Heart right ventricle (tissue), 16 donors: ENCODE data around the gene NOXA1. TPM values are rescaled to one million over a fixed set of nuclear protein-coding genes. Genes with fewer than 3 reads are reported as not detected.

ENCODE experiments used
- ATAC-seq, 8 donors: fragments of 200-7000 bp; cut with Tn5 transposase; one replicate each; pipeline ENCODE4 v1.9.1; 2020; ENCODE audit warnings: mild to moderate bottlenecking in 8 of 8, moderate library complexity in 8 of 8, moderate number of reproducible peaks in 1 of 8
- DNase-seq, 2 donors: peaks; one replicate each; pipeline ENCODE4 v3.0.0-alpha.2; 2020
- H3K27ac ChIP-seq, 10 donors: fragments of 200-600 bp; sonication (generic) in 2 of 10; one replicate each; pipeline versions ENCODE4 v1.5.0 to v1.8.0; 2020 to 2022; ENCODE audit warnings: mild to moderate bottlenecking in 3 of 10
- H3K27me3 ChIP-seq, 7 donors: fragments of 200-600 bp; one replicate each; pipeline ENCODE4 v1.8.0; 2021 to 2022; ENCODE audit warnings: mild to moderate bottlenecking in 2 of 7
- H3K36me3 ChIP-seq, 9 donors: fragments of 200-600 bp; sonication (generic) in 1 of 9; one replicate each; pipeline versions ENCODE4 v1.5.0 to v1.8.0; 2020 to 2022; ENCODE audit warnings: mild to moderate bottlenecking in 2 of 9
- H3K4me1 ChIP-seq, 9 donors: fragments of 200-600 bp; sonication (generic) in 1 of 9; one replicate each; pipeline versions ENCODE4 v1.5.0 to v1.8.0; 2020 to 2022; ENCODE audit warnings: mild to moderate bottlenecking in 4 of 9
- H3K4me3 ChIP-seq, 10 donors: fragments of 200-600 bp; sonication (generic) in 2 of 10; one replicate each; pipeline versions ENCODE4 v1.5.0 to v1.8.0; 2020 to 2022; ENCODE audit warnings: mild to moderate bottlenecking in 7 of 10, moderate library complexity in 2 of 10
- H3K9me3 ChIP-seq, 11 donors: fragments of 200-600 bp in 10 of 11; sonication (generic) in 2 of 11; one replicate each; pipeline versions ENCODE4 v1.5.0 to v1.8.0; 2013 to 2022; ENCODE audit warnings: mild to moderate bottlenecking in 2 of 11, control low read depth in 1 of 11, moderate library complexity in 1 of 11
- WGBS, 2 donors: extraction: QIAGEN DNeasy Blood & Tissue Kit; methylation state at CpG; one replicate each; pipeline ENCODE4 v1.1.7; 2013; ENCODE audit warnings: inconsistent platforms in 1 of 2; 5-methylcytosine and 5-hydroxymethylcytosine counted together
- intact Hi-C, 10 donors: fragments of 100-400 bp; cut with DNase I; formaldehyde crosslinking; loops; one replicate each; pipeline versions ENCODE4 v1.11.1 to v1.14.2; 2022
- polyA plus RNA-seq, 2 donors: library from polyadenylated mRNA; stranded (reverse); fragments of 200-250 nt; gene quantifications; one replicate each; pipeline ENCODE4 v1.2.3, GENCODE V29; 2013
- total RNA-seq, 10 donors: library from RNA; stranded (reverse); fragmentation: NEBNext Ultra II Directional in 3 of 10; extraction: Animal tissue kit (Norgen Biotek cat#: 25700) in 3 of 10; gene quantifications; one replicate each; pipeline versions ENCODE4 v1.2.1 to v1.2.4, GENCODE V29; 2021 to 2023
- TF ChIP-seq, protein P1 (sequence below), 9 donors: fragments of 200-600 bp; sonication (generic) in 2 of 9; IDR thresholded peaks; one replicate each; pipeline versions ENCODE4 v1.5.0 to v1.8.0; 2021 to 2022; ENCODE audit warnings: antibody characterized with exemption in 9 of 9, mild to moderate bottlenecking in 5 of 9, moderate library complexity in 1 of 9
- donor health status: Arrhythmogenic right ventricular cardiomyopathy.
- donor health status: ischemic (EF 13 %, LVEDD 7.1; RV severe dilation, severe dysfunction).
- donor health status: healthy with polysubstance abuse.
- donor health status: DM: no; HTN: yes; CAD: no.
- donor health status: DM: no; HTN: no; CAD: no.
- donor health status: ischemic (EF 25% LVEDD 6.9; RV normal size, moderate dysfunction).
- donor health status: ischemic (EF 25% LVEDD 5.7; RV mildly dilated, moderate dysfunction).
- donor health status: healthy.
- donor health status: DM: yes; HTN: yes; CAD: no.
- donor health status: Ischemic cardiomyopathy.
- donor health status: ischemic (EF 35%, LVEDD 5.7; RV mildly dilated, moderate dysfunction).
- donor health status: nonischemic (EF 11% LVEDD 7.7; RV severe dilation, severe dysfunction).
- donor health status: DM: yes; HTN: yes; CAD: no.
- donor health status: PGD.
- donor health status: ischemic (EF 29% LVEDD 5.4; RV normal size, mild dysfunction).
- donor health status: nonischemic (EF 23%, LVEDD 6.1; RV moderate dilation, normal function).

The NOXA1 gene
- total and polyA plus RNA-seq, 12 donors, result 0.62 to 10.6 (median 3.0) TPM

DNA sequence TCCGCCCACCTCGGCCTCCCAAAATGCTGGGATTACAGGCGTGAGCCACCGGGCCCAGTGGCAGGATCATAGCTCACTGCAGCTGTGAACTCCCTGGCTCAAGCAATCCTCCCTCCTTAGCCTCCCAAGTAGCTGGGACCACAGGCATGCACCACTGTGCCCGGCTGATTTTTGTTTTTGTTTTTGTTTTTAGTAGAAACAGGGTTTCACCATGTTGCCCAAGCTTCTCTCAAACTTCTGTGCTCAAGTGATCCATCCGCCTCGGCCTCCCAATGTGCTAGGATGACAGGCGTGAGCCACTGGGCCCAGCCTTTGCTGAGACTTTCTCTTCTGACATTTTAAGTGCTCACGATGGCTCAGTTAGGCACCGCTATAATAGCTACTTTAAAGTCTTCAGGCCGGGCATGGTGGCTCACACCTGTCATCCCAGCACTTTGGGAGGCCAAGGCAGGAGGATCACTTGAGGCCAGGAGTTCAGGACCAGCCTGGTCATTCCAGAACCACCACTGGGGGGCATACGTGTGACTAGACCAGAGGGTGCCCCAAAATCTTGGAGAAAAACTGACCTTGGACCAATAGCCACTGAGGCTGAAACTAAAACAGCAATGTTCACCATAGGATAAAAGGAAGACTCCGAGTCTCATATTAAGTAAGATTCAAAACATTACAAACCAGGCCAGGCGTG, 21.1 kb downstream of the NOXA1 start:
- Histone ChIP-seq H3K9me3 (peaks cover 0 to 3% (median 0%) of the 10 kb centered on the region in 11 donors), H3K27ac (no peak overlapping the region), H3K4me1 (peaks cover 0 to 24% (median 5%) of the 10 kb centered on the region in 9 donors), H3K36me3 (peaks cover 0 to 8% (median 0%) of the 10 kb centered on the region in 9 donors), H3K4me3 (no peak overlapping the region), H3K27me3 (peaks cover 0 to 33% (median 22%) of the 10 kb centered on the region in 7 donors)
- TF ChIP-seq, protein P1, sequence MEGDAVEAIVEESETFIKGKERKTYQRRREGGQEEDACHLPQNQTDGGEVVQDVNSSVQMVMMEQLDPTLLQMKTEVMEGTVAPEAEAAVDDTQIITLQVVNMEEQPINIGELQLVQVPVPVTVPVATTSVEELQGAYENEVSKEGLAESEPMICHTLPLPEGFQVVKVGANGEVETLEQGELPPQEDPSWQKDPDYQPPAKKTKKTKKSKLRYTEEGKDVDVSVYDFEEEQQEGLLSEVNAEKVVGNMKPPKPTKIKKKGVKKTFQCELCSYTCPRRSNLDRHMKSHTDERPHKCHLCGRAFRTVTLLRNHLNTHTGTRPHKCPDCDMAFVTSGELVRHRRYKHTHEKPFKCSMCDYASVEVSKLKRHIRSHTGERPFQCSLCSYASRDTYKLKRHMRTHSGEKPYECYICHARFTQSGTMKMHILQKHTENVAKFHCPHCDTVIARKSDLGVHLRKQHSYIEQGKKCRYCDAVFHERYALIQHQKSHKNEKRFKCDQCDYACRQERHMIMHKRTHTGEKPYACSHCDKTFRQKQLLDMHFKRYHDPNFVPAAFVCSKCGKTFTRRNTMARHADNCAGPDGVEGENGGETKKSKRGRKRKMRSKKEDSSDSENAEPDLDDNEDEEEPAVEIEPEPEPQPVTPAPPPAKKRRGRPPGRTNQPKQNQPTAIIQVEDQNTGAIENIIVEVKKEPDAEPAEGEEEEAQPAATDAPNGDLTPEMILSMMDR (IDR thresholded peaks at IDR 0.05), result no peak
- 84 to 87% methylated on average over 14 of the region's 14 CpGs for WGBS, 2 donors
- DNase-seq (peak in 1 of 2 donors; percentile 2), ATAC-seq (no peak)
- intact Hi-C loops, result loop anchor here in 2 of 10 donors (2.0 to 10.0 kb wide), 2 partner anchors 21 to 149 kb away; partner anchors contain the start of genes EXD3 (in 1 of the 2) and NOXA1 (in 1 of the 2)

DNA sequence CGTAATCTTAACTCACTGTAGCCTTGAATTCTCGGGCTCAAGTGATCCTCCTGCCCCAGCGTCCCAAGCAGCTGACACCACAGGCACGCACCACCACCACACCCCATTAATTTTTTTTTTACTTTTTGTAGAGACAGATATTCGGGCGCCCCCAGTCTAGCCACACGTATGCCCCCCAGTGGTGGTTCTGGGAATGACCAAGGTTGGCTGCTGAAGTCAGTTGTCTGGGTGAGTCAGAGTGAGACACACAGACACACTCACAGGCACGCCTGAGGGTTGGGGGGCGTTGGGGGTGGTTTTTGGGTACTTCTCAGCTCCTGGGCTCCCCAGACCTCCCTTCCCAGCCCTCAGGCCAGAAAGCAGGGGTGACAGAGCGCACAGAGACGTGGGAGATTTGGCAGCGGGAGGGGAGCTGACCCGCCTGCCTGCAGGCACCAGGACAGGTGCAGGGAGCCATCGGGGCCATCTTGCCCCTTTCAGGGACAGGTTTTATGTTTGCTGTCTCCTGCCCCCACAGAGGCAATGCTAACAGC, 22.1 kb downstream of the NOXA1 start:
- intact Hi-C loops, result loop anchor here in 3 of 10 donors (1.0 to 10.0 kb wide), 3 partner anchors 22 to 151 kb away; partner anchors contain the start of genes EXD3 (in 2 of the 3) and NOXA1 (in 2 of the 3)
- H3K27me3 ChIP-seq, result peaks cover 0 to 32% (median 20%) of the 10 kb centered on the region in 7 donors
- H3K4me3 ChIP-seq, result no peak overlapping the region
- TF ChIP-seq, protein P1 (IDR thresholded peaks at IDR 0.05), result peak; percentile 74 to 86 (median 83)
- 22 to 23% methylated on average over 14 of the region's 14 CpGs for WGBS, 2 donors
- peaks cover 0 to 3% (median 0%) of the 10 kb centered on the region in 11 donors for H3K9me3 ChIP-seq
- H3K36me3 ChIP-seq, result peaks cover 0 to 16% (median 0%) of the 10 kb centered on the region in 9 donors
- ATAC-seq (peak; percentile 51 to 84 (median 70)), DNase-seq (peak; percentile 77)
- H3K4me1 ChIP-seq, result peaks cover 0 to 21% (median 5%) of the 10 kb centered on the region in 9 donors
- H3K27ac ChIP-seq, result no peak overlapping the region

DNA sequence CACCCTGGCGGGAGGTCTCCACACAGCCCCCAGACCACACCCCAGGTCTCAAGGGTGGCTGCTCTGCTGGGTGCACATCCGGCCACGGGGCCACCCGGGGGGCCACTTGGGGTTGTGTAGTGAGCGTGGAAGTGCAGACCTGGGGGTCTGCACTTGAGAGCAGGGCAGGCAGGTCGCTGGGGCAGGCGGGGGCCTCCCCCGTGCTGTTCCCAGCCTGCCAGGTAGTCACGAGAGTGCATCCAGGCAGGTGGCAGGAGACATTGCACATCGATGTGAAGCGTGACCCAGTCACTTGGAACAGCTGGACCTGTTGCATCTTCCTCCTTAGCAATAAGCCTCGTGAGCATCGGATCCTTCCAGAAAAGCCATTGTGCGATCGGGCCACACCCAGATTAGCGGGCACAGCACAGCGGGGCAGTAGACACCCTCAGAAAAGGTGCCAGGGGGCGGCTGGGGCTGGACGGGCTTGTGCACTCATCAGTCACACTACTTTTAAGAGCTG, 22.8 kb downstream of the NOXA1 start:
- no peak overlapping the region for H3K27ac ChIP-seq
- ATAC-seq, result peak in 1 of 8 donors; percentile 29
- H3K36me3 ChIP-seq, result peaks cover 0 to 16% (median 0%) of the 10 kb centered on the region in 9 donors
- TF ChIP-seq, protein P1 (IDR thresholded peaks at IDR 0.05), result no peak
- intact Hi-C loops, result loop anchor here in 3 of 10 donors (1.0 to 10.0 kb wide), 3 partner anchors 23 to 151 kb away; partner anchors contain the start of genes EXD3 (in 2 of the 3) and NOXA1 (in 2 of the 3)
- peaks cover 0 to 21% (median 5%) of the 10 kb centered on the region in 9 donors for H3K4me1 ChIP-seq
- DNase-seq, result peak in 1 of 2 donors; percentile 10
- H3K9me3 ChIP-seq, result peaks cover 0 to 3% (median 0%) of the 10 kb centered on the region in 11 donors
- H3K27me3 ChIP-seq, result peaks cover 0 to 32% (median 20%) of the 10 kb centered on the region in 7 donors
- WGBS, 2 donors, result 61 to 65% methylated on average over 19 of the region's 19 CpGs
- H3K4me3 ChIP-seq, result no peak overlapping the region

DNA sequence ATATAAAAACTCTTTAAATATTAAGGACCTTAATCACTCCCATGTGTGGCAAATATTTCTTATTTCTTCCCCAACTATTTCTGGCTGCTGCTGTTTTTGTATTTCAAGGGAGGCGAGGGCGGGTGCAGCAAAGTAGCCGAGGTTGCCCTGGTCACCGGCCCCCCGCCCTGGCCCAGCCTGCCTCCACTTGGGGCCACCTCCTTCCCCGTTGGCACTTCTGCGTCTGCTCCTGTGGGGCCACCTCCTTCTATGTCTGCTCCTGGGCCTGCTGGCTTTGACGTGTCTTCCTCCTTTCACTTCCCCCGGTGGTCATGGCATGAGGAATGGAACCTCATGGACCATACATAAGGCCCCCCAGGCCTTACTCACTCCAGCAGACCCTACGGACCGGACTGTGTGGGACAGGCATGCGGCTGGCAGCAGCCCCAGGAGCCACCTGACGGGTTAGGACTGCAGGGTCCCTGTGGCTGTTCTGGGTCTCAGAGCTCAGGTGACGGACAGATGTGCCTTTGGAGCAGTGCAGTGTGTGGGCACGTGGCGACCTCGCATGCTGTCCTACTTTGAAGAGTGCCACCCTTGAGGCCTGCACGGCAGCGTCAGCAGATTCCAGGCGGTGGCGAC, 23.8 kb downstream of the NOXA1 start:
- peak in 2 of 8 donors; percentile 8 to 20 for ATAC-seq
- intact Hi-C loops, result loop anchor here in 1 of 10 donors (10.0 kb wide), 1 partner anchor 152 kb away; no protein-coding TSS in a partner anchor

More for the DNA sequence above, 23.8 kb downstream of the NOXA1 start:
- Histone ChIP-seq H3K36me3 (peaks cover 0 to 16% (median 0%) of the 10 kb centered on the region in 9 donors), H3K4me1 (peaks cover 0 to 13% (median 0%) of the 10 kb centered on the region in 9 donors), H3K27me3 (peaks cover 0 to 23% (median 11%) of the 10 kb centered on the region in 7 donors), H3K27ac (no peak overlapping the region), H3K4me3 (no peak overlapping the region), H3K9me3 (peaks cover 0 to 3% (median 0%) of the 10 kb centered on the region in 11 donors)
- WGBS, 2 donors, result 78 to 85% methylated on average over 21 of the region's 21 CpGs
- peak in 1 of 2 donors; percentile 15 for DNase-seq
- TF ChIP-seq, protein P1 (IDR thresholded peaks at IDR 0.05), result no peak
